Hematopoietic multipotent progenitor cell (in vitro differentiated cells): Measurements from ENCODE around the gene VKORC1L1. TPM values are rescaled to one million over a fixed set of nuclear protein-coding genes. Genes with fewer than 3 reads are reported as not detected.
"Not testable (repeated sequence)": the region's sequence is repeated elsewhere in the genome, so short reads cannot be mapped to it uniquely, and the experiment has no call there.

ENCODE experiments used
- DNase-seq, 3 donors: peaks; one replicate each; pipeline ENCODE4 v3.0.0-alpha.2; 2011 to 2015; ENCODE audit warnings: low read depth in 2 of 3, low spot score in 2 of 3
- total RNA-seq: library from RNA; depleted of rRNA; stranded (reverse); fragments of >200 nt; gene quantifications from one replicate; pipeline ENCODE4 v1.2.3, GENCODE V29; 2012

Gene VKORC1L1
- 9.4 TPM for total RNA-seq

- DNase-seq = peak; percentile 85 to 96 (median 94)
Measured at GRCh38 chr7:65872776-65873581, at the start of gene VKORC1L1. Gene VKORC1L1, plus strand, starts transcription at chr7:65873074. Its CDS starts 298 bp downstream, at chr7:65873372.

DNA sequence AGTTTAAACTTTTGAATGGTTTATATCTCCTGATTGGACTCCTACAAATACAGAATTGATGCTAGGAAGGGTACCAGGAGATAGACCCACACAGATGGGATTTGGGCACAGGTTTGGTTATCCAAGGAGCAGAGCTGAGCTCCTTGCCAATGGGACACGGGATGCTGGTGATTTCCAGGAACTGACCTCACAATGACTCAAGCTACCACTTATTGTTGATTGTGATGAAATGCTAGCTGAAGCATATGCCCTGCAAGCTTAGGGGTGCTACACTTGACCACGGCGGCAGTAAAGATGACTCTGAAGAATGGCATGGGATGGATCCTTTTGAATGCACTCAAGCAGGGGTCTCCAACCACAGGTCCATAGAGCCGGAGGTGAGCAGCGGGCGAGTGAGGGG, 45.5 kb upstream of the VKORC1L1 start:
- DNase-seq = no peak

DNA sequence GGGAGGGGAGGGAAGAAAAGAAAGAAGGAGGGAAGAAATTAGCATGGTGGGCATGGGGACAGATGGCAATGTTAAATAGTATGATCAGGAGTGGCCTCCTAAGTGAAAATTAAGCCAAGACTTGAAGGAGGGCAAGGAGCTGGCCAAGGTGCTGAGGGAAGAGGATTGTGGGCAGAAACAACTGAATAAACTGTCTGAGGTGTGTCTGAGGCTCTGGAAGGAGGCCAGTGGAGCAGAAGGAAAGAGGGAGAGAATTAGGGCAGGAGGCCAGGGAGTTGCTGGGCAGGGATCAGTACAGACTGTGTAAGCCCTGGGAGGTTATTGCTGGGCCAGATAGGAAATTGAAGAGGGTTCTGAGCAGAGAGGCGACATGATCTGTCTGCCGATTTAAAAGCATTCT, 40.6 kb upstream of the VKORC1L1 start:
- peak in 1 of 3 donors; percentile 23 for DNase-seq

GRCh38 chr7:65836684-65837083, 36.2 kb upstream of the VKORC1L1 start:
- not testable (repeated sequence) for DNase-seq

- DNase-seq = not testable (repeated sequence)
Measured at GRCh38 chr7:65837541-65837956, 35.3 kb upstream of the VKORC1L1 start.

DNA sequence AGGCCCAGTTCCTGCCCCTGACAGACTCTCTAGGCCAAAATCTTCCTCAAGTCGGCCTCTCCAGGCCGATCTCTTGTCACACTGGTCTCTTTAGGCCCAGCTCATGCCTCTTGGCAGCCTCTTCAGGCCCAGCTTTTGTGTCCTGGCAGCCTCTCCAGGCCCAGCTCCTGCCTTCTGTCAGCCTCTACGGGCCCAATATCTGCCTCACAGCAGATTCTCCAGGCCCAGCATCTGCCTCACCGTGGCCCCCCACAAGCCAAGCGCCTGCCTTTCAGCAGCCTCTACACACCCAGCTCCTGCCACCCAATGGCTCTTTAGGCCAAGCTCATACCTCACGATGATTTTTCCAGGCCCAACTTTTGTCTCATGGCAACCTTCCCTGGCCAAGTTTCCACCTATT, 33.0 kb upstream of the VKORC1L1 start:
- no peak for DNase-seq

- DNase-seq = no peak
Measured at GRCh38 chr7:65840446-65840845, 32.4 kb upstream of the VKORC1L1 start.

- not testable (repeated sequence) for DNase-seq
Measured at GRCh38 chr7:65843616-65844015, 29.3 kb upstream of the VKORC1L1 start.

DNA sequence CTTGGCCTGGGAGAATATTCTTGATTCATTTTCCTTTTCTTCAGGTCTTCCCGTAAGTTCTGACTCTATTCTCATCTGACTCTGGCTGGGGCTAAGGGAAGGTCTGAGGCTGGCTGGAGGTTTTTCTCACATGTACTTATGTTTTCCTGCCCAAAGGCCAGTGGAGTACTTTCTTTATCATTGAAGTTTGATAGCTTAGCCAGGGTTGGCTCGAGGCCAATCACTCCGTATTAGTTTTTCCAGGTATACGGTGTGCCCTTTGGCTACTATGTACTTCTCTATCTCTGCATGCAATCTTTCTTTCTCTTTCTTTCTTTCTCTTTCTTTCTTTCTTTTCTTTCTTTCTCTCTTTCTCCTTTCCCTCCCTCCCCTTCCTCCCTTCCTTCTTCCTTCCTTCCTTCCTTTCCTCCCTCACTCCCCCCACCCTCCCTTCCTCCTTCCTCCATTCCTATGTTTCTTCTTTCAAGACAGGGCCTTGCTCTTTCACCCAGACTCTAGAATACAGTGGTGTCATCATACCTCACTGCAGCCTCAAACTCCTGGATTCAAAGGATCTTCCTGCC, 26.8 kb upstream of the VKORC1L1 start:
- DNase-seq = no peak

DNA sequence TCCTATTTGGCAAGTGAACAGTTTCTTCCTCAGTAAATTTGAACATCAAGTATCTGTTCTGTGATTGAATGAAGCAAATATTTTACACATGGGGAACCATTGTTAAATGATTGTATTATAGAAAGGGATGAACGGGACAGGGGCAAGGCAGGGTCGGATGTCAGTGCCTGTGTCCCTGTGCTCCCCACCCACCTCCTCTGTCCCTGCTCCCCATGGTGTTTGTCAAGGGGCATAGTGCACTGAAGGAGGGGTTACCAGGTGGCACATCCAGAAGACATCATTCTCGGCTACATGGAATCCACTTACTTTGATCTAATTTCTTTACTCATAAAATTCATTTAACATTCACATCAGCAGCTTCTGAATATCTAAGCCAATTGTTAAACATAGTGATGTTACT, 19.4 kb upstream of the VKORC1L1 start:
- DNase-seq = not testable (repeated sequence)

DNA sequence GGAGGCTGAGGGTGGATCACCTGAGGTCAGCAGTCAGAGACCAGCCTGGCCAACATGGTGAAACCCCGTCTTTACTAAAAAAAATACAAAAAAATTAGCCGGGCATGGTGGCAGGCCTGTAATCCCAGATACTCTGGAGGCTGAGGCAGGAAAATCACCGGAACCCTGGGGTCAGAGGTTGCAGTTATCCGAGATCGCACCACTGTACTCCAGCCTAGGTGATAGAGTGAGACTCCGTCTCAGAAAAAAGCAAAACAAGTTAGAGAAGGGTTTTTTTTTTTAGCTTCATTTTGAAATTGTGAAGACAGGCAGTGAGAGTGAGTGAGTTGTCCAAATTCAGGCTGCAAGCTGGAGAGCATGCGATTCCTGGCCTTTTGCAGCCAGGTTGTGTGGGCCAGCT, 19.0 kb upstream of the VKORC1L1 start:
- not testable (repeated sequence) for DNase-seq

- not testable (repeated sequence) for DNase-seq
Measured at GRCh38 chr7:65857321-65857894, 15.5 kb upstream of the VKORC1L1 start.

GRCh38 chr7:65858660-65859059, 14.2 kb upstream of the VKORC1L1 start:
- DNase-seq = not testable (repeated sequence)

GRCh38 chr7:65866244-65866643, 6.6 kb upstream of the VKORC1L1 start:
- not testable (repeated sequence) for DNase-seq

- DNase-seq = not testable (repeated sequence)
Measured at GRCh38 chr7:65867681-65868080, 5.2 kb upstream of the VKORC1L1 start.

DNA sequence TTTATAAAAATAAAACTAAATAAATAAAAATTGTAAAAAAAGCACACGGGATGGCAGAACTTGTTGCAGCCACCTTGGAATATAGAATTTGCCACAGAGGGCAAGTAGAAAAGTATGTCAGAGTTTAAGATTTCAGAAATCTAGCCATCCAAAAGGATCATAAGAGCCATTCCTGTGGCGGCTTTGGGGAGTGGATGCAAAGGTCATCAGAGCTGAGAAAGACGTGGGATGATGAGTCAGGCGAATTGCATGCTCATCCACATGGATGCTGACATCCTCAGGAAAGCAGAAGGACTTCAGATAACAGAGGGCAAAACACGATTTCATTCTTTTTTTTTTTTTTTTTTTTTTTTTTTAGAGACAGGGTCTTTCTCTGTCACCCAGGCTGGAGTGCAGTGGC, 3.6 kb upstream of the VKORC1L1 start:
- DNase-seq = not testable (repeated sequence)

DNA sequence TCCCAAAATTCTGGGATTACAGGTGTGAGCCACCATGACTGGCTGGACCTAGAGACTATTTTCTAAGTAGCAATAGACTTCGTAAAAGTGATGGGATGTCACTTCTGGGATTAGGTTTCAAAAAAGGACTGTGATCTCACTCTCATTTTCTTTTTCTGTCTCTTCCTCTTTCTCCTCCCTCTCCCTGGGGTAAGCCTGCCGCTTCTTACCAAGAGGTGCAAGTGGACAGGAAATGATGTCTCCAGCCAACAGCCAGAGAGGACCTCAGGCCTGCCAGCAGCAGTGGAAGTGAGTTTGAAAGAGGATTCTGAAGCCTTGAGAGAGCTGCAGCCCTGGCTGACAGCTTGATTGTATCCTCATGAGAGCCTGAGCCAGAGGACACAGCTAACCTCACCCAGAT, 1.4 kb upstream of the VKORC1L1 start:
- DNase-seq = not testable (repeated sequence)

DNA sequence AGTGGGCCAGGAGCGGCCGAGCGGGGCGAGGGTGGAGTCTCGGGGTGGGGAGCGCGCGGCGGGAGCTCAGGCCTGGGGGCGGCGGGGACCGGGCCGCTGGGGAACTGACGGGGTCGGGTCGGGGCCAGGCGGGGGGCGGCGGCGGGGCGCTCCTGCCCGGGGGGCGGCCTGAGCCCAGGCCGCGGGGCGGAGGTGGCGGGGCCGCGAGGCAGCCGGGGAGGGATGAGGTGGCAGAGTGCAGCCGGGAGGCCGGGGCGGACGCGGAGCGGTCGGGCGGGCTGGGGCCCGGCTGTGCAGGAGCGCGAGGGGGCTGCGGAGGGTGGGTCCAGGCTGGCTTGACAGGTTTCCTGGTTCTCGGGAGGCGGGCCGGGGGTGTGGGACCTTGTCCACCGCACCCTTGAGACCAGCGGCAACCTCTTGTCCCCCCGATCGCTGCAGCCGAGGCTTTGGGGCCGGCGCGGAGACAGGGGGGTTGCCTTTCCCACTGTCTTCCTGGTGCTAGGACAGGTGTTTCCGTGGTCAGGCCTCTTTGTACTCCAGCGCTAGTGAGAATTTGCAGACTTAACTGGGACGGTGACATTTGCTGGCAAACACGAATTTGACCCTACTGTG, 814 bp downstream of the VKORC1L1 start:
- peak in 2 of 3 donors; percentile 11 to 20 for DNase-seq

GRCh38 chr7:65875715-65876114, 2.8 kb downstream of the VKORC1L1 start:
- not testable (repeated sequence) for DNase-seq

DNA sequence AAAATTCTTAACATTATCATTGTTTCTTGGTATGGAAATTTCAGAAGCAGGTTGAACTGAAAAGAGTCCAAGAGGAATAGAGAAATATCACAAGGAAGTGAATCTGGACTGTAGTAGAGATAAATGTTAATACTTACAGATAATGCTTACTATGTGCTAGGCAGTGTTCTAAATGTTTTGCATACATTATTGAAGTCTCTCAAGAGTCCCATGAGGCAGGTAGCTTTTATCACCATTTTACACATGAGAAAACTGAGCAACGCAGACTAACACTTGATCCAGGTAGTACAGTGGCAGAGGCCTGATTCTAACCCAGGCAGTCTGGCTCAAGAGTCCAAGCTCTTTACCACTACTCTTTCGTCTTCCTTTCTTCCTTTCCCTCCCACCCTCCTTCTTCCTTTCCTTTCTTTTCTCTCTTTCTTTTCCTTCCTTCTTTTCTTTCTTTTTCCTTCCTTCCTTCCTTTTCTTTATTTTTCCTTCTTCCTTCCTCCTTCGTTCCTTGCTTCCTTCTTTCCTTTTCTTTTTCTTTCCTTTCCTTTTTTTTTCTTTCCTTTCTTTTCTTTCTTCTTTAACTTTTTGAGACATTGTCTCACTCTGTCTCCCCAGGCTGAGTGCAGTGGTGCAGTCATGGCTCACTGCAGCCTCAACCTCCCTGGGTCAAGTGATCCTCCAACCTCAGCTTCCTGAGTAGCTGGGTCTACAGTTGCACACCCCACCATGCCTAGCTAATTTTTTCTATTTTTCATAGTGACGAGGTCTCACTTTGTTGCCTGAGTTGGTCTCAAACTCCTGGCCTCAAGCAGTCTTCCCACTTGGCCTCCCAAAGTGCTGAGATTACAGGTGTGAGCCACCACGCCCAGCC, 6.6 kb downstream of the VKORC1L1 start:
- DNase-seq = not testable (repeated sequence)
